Retinal pigment epithelial cell (primary cell): Measurements from ENCODE around the gene RPS18.

Source experiments
- DNase-seq: peaks from one replicate; pipeline ENCODE4 v3.0.0-alpha.2; 2010; ENCODE audit warnings: low read depth
- H3K4me3 ChIP-seq: 2 replicates; pipeline ENCODE4 v1.5.1; 2011; ENCODE audit warnings: mild to moderate bottlenecking, low read length, control low read depth, moderate library complexity
- TF ChIP-seq, protein P1 (sequence below): conservative IDR thresholded peaks from 2 replicates; pipeline ENCODE4 v1.5.1; 2011; ENCODE audit warnings: low read depth, low read length, control low read depth, inconsistent platforms

The RPS18 gene

DNA sequence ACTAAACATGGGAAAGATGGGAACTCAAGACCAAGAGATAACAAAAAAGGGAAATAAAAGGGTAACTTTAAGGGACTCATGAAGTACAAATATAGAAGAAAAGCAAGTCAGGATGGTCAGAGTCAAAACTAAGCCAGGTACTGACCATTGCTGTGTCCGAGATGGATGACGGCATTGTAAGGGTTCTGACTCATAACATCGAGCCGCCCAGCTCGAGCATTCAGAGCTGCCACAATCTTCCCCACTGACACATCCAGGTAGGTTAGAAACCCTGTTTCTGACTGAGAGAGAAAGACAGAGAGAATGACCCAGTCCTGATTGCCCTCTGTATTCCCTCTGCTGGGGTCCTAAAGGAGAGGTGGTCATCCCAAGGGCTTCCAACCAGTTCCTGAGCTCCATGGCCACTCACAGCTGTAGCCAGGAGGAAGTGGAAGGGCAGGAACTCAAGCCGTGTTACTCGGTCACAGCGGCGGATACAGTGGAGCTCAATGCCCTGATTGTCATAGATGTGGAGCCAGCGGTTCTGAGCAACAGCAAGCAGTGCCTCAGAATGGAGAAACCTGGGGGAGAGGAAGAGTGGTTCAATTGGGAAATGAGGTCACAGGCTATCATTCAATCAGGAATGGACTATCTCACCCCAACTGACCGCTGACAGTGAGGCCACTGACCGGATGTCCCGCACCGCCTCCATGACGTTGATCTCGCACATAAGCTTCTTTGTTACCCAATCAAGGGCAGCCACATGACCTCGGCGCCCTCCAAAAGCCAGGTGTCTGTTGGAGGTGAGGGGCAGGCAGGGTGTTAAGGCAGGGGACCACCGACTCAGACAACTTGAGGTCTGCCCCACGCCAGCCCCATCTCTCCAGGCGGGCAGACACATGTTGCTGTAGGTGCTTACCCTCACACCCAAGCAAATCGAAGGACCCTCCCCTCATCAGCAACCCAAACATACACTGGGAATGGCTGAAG, 15.4 kb downstream of the RPS18 start:
- no peak overlapping the region for H3K4me3 ChIP-seq
- TF ChIP-seq, protein P1, sequence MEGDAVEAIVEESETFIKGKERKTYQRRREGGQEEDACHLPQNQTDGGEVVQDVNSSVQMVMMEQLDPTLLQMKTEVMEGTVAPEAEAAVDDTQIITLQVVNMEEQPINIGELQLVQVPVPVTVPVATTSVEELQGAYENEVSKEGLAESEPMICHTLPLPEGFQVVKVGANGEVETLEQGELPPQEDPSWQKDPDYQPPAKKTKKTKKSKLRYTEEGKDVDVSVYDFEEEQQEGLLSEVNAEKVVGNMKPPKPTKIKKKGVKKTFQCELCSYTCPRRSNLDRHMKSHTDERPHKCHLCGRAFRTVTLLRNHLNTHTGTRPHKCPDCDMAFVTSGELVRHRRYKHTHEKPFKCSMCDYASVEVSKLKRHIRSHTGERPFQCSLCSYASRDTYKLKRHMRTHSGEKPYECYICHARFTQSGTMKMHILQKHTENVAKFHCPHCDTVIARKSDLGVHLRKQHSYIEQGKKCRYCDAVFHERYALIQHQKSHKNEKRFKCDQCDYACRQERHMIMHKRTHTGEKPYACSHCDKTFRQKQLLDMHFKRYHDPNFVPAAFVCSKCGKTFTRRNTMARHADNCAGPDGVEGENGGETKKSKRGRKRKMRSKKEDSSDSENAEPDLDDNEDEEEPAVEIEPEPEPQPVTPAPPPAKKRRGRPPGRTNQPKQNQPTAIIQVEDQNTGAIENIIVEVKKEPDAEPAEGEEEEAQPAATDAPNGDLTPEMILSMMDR, result no peak

DNA sequence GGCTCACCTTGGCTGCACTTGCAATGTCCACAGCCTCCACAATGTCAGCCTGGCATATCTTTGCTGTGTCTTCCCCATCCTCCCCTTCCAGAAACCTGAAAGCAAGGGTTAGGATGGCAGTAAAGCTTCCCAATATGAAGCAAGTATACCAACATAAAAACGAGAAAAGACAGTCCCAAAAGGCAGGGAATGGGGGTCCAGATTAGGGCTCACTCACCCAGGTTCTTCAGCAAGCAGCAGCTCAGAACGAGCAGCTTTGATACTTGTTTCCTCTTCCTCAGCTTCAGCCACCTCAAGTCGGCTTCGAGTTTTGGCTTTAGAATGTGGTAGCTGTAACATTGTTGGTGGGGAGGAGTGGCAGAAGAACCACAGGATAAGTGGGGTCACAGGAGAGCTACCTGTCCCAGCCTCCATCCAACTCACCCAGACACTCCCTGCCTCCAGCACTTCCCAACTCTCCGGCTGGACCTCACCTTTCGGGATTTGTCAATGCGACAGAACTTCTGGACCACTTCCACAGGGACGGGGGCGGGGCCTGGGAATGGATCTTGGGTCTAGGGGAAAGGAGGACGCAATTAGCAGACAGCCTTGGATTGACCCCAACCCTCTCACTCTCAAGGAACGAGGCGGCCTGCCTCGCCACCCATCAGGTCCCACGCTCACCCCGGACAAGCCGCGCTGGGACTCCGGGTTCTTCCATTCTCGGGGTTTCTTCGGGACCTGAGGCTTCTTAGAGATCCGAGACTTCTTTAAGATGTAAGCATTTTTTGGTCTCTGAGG, 16.5 kb downstream of the RPS18 start:
- H3K4me3 ChIP-seq, result peak overlapping the region; percentile 97
- DNase-seq, result no peak
- TF ChIP-seq, protein P1, result no peak

More for the DNA sequence above, 15.4 kb downstream of the RPS18 start:
- no peak for DNase-seq

DNA sequence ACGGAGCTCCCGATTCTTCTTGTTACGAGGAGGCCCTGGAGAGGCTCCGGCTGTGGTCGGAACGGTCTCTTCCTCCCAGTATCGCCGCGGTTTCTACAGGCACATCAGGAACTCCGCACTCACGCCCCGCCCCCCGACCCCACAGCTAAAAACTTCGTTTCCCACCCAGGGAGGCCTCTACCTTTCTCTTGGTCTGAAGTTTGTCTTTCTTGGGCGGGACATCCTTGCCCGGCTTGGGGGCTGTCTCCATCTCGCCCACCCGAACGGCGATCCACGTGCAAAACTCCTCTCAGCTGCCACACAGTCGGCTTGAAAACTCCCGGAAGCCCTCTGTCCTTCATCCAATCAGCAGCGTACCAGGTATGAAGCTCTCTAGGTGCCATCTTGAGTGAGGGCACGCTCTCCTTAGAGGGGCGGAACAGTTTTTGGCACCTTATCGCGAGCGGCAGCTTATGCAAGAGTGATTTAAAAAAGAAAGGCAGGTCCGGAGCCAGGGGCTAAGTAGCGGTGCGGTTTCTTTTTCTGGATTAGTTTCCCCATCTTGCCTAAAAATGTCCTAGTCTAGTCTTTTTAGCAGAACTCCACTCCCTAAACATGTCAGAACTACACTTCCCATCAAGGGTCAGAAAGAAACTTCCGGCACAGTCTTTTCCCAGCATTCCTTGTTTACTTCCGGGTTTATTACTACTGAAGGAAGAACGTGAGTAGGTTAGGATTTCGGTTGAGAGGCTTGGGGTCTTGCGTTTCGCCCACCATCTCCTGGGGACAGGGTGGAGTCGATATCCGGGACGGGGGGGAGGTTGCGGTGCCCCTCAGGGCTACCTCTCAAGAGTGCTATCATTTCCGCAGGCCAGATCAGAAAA, 17.3 kb downstream of the RPS18 start, which contains the start of the genes PFDN6 and WDR46:
Gene PFDN6 (plus strand): TSS at position 681 of the 863 bp plus-strand sequence. CDS start 256 bp downstream, outside the sequence.
Gene WDR46 (minus strand): TSS at position 319 of the 863 bp plus-strand sequence. CDS start 69 bp downstream, at position 250.
- peak within 1 kb of the TSS; percentile 97 for H3K4me3 ChIP-seq
- TF ChIP-seq, protein P1, result no peak
- DNase-seq, result peak; percentile 54

DNA sequence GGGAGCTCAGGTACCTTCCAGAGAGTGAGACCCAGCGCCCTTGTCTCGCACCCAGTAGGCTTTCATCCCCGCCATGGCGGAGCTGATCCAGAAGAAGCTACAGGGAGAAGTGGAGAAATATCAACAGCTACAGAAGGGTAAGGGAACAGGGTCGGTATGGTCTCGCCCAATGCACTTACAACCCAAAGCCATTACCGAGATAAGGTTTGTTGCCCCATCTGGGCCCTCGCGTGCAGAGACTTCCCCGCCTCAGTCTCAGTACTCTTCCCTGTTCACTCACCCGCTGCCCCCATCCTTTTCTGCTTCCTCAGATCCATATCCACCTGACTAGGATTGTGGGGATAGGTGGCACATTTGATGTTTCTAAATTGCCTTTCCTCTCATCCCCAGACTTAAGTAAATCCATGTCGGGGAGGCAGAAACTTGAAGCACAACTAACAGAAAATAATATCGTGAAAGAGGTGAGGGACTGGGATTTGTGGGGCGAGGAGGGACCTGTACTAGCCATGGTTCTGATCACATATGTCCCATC, 18.0 kb downstream of the RPS18 start:
- DNase-seq, result no peak
- H3K4me3 ChIP-seq, result peak overlapping the region; percentile 97
- TF ChIP-seq, protein P1, result no peak

DNA sequence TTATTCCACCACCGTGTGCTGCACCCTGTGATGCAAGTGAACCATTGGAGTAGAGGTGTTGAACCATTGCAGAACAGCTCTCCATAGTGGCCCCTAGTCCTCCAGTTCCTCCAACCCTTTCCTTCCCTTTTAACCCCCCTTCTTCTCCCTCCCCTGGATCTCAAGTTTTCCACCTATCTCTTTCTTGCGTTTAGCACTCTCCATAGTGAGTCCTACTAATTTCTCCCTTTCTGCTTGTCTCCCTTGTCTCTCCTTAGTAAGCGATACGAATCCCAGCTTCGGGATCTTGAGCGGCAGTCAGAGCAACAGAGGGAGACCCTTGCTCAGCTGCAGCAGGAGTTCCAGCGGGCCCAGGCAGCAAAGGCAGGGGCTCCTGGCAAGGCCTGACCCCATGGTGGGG, 18.6 kb downstream of the RPS18 start:
- TF ChIP-seq, protein P1, result no peak
- peak overlapping the region; percentile 97 for H3K4me3 ChIP-seq
- no peak for DNase-seq
